Activated T-helper 2 cell treated with anti-CD3 and anti-CD28 coated beads, Interferon-gamma antibody, Interleukin-2, Interleukin-4, amounts not matched to agents 10 μg/mL and 5 μg/mL and 100 μg/mL, durations not matched to agents 14 hours and 24 hours and 36 hours (primary cell): ENCODE measurements around the gene FARS2. TPM values are rescaled to one million over a fixed set of nuclear protein-coding genes. Genes with fewer than 3 reads are reported as not detected.
"Not testable (repeated sequence)": the region's sequence is repeated elsewhere in the genome, so short reads cannot be mapped to it uniquely, and the experiment has no call there.

ENCODE experiments used
- DNase-seq: peaks from one replicate; pipeline ENCODE4 v3.0.0; 2021; ENCODE audit warnings: low spot score
- H3K27ac Mint-ChIP-seq: one replicate; pipeline ENCODE4 v1.8.0; 2021; ENCODE audit warnings: mixed read lengths
- H3K27me3 Mint-ChIP-seq: one replicate; pipeline ENCODE4 v1.8.0; 2021; ENCODE audit warnings: low read depth, mixed read lengths
- H3K36me3 Mint-ChIP-seq: one replicate; pipeline ENCODE4 v1.8.0; 2021; ENCODE audit warnings: low read depth, mixed read lengths
- H3K4me1 Mint-ChIP-seq: one replicate; pipeline ENCODE4 v1.8.0; 2021; ENCODE audit warnings: low read depth, mixed read lengths
- H3K4me3 Mint-ChIP-seq: one replicate; pipeline ENCODE4 v1.8.0; 2021; ENCODE audit warnings: low read depth, mild to moderate bottlenecking, moderate library complexity, mixed read lengths
- H3K9me3 Mint-ChIP-seq: one replicate; pipeline ENCODE4 v1.8.0; 2021; ENCODE audit warnings: mixed read lengths
- intact Hi-C: fragments of 100-400 bp; cut with micrococcal nuclease; formaldehyde crosslinking; loops from one replicate; pipeline ENCODE4 v1.15.1; 2023
- total RNA-seq: library from RNA; stranded (reverse); gene quantifications from 2 replicates; pipeline ENCODE4 v1.2.3, GENCODE V29; 2022

The FARS2 gene
- total RNA-seq, 1 donor from 2014 or later, result 19.7 TPM

DNA sequence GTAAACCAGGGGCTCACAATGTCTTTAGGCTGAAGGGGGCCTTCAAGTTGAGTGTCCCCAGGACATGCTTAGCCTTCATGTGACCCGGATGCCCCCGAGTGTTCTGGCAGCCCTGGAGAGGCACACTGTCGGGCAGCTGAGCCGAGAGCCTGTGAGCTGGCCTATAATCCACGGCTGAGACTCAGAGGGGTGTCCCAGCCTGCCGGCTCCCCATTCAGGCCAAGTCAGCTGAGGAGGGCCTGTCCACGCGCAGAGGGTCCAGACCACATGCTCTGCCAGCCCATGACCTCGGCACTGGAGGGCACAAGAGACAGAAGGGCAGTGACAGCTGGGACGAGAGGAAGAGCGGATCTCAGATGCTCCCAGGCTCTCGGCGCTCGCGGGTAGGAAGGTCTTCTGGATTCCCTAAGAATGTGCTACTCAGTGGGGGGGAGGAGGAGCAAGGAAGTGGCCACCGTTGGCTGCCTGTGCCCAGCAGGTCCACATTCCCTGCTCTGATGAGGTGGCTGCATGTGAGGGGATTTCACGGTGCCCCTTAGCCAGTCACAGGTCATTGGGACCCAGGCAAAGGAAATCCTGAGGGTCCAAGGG lies 520.7 kb downstream of the FARS2 start:
- Mint-ChIP-seq H3K9me3 (no peaks in the 10 kb centered on the region), H3K27me3 (no peaks in the 10 kb centered on the region), H3K36me3 (no peaks in the 10 kb centered on the region), H3K4me3 (no peak overlapping the region), H3K4me1 (no peaks in the 10 kb centered on the region), H3K27ac (no peak overlapping the region)
- intact Hi-C loops, result no loop called here
- no peak for DNase-seq

DNA sequence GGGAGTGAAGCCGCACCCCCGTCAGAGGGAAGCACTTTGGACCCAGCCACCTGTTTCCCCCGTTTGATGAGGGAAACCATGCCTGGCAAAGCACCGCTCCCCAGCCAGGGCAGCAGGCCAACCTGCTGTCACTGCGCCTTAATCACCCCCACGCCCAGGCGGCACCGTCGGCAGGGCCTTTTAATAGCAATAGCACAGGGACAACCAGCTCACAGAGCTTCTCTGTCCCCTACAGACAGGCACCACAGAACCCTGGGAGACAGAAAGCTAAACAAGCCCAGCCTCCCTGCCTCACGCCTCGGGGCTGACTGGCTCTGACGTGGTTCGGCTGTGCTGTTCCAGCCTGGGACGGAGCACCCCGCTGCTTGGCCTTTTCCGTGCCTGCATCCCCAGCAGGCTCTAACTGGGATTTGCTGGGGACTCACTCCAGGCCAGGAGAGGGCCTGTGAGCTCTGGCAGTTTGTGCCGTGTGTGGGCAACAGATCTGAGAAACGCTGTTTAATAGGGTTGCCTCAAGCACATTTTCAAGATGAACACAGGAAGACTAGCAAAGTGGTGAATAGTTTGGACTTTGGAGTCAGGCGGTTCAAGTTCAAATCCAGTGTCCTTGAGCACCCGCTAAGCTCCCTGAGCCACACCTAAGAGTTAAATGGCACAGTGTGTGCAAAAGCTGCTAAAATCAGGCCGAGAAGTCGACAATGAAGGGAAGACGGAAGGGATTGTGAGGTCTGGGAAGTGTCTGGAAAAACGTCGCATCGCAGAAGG lies 521.7 kb downstream of the FARS2 start:
- no peak overlapping the region for H3K27ac Mint-ChIP-seq
- peaks cover 1% of the 10 kb centered on the region for H3K27me3 Mint-ChIP-seq
- H3K4me1 Mint-ChIP-seq, result no peaks in the 10 kb centered on the region
- H3K9me3 Mint-ChIP-seq, result no peaks in the 10 kb centered on the region
- intact Hi-C loops, result no loop called here
- DNase-seq, result no peak
- H3K4me3 Mint-ChIP-seq, result no peak overlapping the region
- H3K36me3 Mint-ChIP-seq, result no peaks in the 10 kb centered on the region

DNA sequence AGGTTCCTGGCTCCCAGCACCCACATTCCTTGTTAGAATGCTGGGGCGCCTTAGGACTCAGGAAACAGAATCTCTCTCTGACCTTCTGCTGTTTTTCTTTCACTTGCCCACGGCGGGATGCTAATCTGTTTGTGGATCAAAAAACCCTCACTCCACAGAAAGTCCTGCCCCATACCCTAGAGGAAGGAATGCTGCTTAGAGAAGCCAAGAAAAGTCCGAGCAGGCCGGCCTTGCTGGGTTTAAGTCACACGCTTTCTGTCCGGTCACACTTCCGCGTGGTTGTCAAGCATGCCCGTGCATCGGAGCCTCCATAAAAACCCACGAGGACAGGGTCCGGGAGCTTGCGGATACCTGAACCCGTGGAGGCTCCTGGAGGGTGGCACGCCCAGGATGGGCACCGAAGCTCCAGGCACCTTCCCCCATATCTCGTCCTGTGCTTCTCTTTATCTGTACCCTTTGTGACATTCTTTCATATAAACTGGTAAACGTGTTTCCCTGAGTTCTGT lies 522.3 kb downstream of the FARS2 start:
- Mint-ChIP-seq H3K4me3 (no peak overlapping the region), H3K4me1 (no peaks in the 10 kb centered on the region), H3K27ac (no peak overlapping the region), H3K27me3 (peaks cover 1% of the 10 kb centered on the region), H3K9me3 (no peaks in the 10 kb centered on the region), H3K36me3 (no peaks in the 10 kb centered on the region)
- intact Hi-C loops, result no loop called here
- no peak for DNase-seq

DNA sequence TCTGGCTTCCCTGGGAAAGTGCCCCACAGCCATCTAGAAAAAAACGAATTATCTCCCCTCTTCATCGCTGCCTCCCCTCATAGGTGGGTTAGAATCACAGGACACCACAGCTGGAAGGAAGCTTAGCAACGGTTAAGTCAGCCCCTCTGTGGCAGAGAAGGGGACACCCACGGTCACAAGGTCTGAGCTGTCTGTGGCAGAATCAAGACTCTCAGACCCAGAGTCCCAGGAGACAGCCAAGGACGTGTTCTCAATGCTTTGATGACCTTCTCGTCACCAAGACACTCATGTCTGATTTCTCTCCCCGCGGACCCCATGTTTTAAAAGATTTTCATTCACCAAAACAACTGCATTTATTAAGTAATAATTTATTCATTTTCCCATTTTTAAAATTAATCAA lies 523.9 kb downstream of the FARS2 start:
- no peak for DNase-seq
- Mint-ChIP-seq H3K9me3 (no peaks in the 10 kb centered on the region), H3K27me3 (peaks cover 1% of the 10 kb centered on the region), H3K4me3 (no peak overlapping the region), H3K4me1 (no peaks in the 10 kb centered on the region), H3K27ac (no peak overlapping the region), H3K36me3 (no peaks in the 10 kb centered on the region)
- intact Hi-C loops, result no loop called here

DNA sequence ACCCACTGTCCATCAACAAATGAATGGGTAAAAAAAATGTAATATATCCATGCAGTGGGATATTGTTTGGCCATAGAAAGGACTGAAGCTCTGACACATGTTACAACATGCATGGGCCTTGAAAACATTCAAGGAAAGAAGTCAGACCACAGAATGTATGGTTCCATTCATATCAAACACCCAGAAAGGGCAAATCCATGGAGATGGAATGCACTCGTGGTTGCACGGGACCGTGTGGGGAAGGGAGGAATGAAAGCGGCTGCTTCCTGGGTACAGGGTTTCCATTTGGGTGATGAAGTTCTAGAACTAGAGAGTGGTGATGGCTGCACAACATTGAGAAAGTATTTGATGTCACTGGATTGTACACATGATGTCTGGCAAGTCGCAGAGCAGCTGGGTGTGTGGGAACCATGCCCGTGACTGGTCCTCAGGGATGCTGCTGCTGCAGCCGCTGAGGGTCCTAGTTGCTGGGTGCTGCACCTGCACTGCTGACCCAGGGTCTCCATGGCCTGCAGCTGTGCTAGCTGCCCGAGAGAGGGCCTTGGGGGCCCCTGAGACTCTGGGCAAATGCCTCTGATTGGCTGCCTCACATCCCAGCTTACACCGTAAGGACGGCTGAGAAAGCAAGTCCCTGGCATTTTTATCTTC lies 525.1 kb downstream of the FARS2 start:
- intact Hi-C loops, result no loop called here
- H3K9me3 Mint-ChIP-seq, result no peaks in the 10 kb centered on the region
- H3K36me3 Mint-ChIP-seq, result no peaks in the 10 kb centered on the region
- no peak overlapping the region for H3K27ac Mint-ChIP-seq
- no peak for DNase-seq
- no peak overlapping the region for H3K4me3 Mint-ChIP-seq
- H3K27me3 Mint-ChIP-seq, result peaks cover 1% of the 10 kb centered on the region
- no peaks in the 10 kb centered on the region for H3K4me1 Mint-ChIP-seq

DNA sequence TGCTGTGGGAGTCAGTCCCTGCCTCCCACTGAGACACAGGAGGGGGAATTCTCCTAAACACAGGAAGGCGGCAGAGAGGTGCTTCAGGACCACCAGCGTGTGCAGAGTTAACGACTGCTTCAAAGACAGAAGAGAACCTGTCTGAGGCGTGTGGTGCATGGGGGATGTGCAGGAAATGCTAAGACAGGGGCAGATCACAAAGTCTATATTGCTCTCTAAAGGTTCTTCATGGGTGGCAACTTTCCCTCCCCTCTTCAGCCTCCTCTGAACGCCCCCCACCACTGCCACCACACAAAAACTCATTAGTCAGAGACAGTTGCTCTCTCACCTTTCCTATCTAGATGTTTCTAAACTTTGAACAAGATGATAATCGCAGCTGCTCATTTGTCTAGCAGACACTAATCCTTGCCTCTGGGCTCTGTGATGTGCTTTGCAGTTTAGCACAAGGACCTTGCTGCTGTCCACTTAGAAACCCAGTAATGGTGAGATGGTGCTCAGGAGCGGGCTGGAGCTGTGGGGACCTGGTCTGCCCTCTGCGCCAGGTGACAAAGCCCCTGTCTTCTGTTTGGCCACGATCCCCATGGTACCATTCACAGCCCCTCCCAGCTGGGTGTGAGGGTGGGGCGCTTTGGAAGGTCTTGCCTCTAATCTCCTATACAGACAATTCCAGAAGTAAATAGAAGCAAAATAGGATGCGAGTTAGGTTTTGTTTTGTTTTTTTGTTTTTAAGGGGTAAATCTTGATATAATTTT lies 525.8 kb downstream of the FARS2 start:
- no peaks in the 10 kb centered on the region for H3K9me3 Mint-ChIP-seq
- no peak overlapping the region for H3K4me3 Mint-ChIP-seq
- H3K4me1 Mint-ChIP-seq, result no peaks in the 10 kb centered on the region
- DNase-seq, result no peak
- peaks cover 1% of the 10 kb centered on the region for H3K27me3 Mint-ChIP-seq
- no peak overlapping the region for H3K27ac Mint-ChIP-seq
- intact Hi-C loops, result no loop called here
- no peaks in the 10 kb centered on the region for H3K36me3 Mint-ChIP-seq

DNA sequence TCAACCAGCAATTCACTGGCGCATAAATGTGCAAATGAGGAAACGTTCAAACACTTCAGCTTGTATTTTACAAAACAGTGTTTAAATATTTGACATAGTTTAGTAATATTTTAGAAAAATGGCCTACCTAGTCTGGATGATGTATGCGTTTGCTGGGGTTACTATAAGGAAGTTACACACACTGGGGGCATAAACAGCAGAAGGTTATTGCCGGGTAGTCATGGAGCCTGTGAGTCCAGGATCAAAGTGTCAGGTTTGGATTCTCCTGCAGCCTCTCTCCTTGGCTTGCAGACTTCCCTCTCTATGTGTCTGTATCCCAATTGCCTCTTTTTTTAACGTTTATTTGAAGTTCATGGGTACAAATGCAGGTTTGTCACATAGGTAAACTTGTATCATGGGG lies 528.1 kb downstream of the FARS2 start:
- intact Hi-C loops, DNase-seq, H3K36me3 Mint-ChIP-seq, H3K27me3 Mint-ChIP-seq, H3K4me1 Mint-ChIP-seq, H3K27ac Mint-ChIP-seq, H3K4me3 Mint-ChIP-seq, H3K9me3 Mint-ChIP-seq: not testable (repeated sequence)

DNA sequence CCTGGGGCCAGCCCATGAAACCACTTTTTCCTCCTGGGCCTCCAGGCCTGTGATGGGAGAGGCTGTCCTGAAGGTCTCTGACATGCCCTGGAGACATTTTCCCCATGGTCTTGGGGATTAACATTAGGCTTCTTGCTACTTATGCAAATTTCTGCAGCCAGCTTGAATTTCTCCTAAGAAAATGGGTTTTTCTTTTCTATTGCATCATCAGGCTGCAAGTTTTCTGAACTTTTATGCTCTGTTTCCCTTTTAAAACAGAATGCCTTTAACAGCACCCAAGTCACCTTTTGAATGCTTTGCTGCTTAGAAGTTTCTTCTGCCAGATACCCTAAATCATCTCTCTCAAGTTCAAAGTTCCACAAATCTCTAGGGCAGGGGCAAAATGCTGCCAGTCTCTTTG lies 535.2 kb downstream of the FARS2 start:
- not testable (repeated sequence) for H3K9me3 Mint-ChIP-seq, H3K36me3 Mint-ChIP-seq

DNA sequence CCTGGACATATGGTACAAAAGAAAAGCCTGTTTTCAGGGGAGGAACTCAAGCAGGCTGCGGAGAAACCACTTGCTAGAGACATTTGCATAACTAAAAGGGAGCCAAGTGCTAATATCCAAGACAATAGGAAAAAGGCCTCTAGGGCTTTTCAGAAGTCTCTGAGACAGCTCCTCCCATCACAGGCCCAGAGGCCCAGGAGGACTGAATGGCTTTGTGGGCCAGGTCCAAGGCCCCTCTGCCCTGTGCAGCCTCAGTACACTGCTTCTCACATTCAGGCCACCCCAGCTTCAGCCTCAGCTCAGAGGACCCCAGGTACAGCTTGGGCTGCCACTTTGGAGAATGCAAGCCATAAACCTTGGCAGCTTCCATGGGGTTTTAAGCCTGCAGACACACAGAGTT lies 545.1 kb downstream of the FARS2 start:
- H3K27me3 Mint-ChIP-seq, intact Hi-C loops, H3K4me3 Mint-ChIP-seq, H3K36me3 Mint-ChIP-seq, H3K4me1 Mint-ChIP-seq, H3K27ac Mint-ChIP-seq, DNase-seq: not testable (repeated sequence)
- peaks cover 13% of the 10 kb centered on the region for H3K9me3 Mint-ChIP-seq

More for the DNA sequence above, 535.2 kb downstream of the FARS2 start:
- DNase-seq, H3K27me3 Mint-ChIP-seq, H3K4me1 Mint-ChIP-seq, H3K4me3 Mint-ChIP-seq, H3K27ac Mint-ChIP-seq, intact Hi-C loops: not testable (repeated sequence)

DNA sequence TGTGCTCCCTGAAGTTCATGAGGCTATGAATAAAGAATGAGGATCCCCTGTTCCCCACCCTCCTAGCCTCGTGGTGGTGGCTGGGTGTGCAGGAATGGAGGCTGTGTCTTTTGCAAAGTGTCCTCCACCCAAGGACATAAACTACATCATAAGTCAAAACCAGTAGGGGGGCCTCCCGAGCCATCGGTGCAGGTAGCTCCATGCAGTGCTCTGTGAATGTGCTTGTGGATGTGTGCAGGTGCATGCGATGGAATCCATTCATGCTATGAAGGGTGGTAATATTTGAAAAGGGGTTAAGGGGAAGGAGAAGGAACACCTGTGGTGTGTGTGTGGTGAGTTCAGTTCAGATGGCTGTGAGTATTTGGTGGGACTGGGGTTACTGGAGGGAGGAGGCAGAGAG lies 548.1 kb downstream of the FARS2 start:
- H3K4me3 Mint-ChIP-seq, result no peak overlapping the region
- peaks cover 13% of the 10 kb centered on the region for H3K9me3 Mint-ChIP-seq
- no peak for DNase-seq
- peaks cover 14% of the 10 kb centered on the region for H3K4me1 Mint-ChIP-seq
- peaks cover 5% of the 10 kb centered on the region for H3K27me3 Mint-ChIP-seq
- intact Hi-C loops, result no loop called here
- no peak overlapping the region for H3K27ac Mint-ChIP-seq
- no peaks in the 10 kb centered on the region for H3K36me3 Mint-ChIP-seq

DNA sequence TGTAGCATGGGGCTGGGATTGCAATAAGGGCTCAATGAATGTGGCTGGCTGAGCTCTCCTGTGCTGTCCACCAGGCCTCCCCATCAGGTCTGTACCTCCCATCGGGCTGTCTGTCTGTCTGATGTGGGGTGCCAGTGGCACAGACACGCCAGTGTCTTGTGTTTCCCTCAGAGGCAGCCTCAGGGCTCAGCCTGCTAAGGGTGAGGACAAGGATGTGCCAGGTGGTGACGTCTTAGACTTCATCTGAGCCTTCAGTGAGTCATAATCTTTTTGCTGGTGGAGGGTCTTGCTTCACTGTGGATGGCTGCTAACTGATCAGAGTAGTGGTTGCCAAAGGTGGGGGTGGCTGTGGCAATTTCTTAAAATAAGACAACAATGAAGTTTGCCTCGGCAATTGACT lies 550.7 kb downstream of the FARS2 start:
- Mint-ChIP-seq H3K9me3 (no peaks in the 10 kb centered on the region), H3K27ac (no peak overlapping the region), H3K4me3 (no peak overlapping the region), H3K4me1 (peaks cover 14% of the 10 kb centered on the region), H3K27me3 (peaks cover 5% of the 10 kb centered on the region), H3K36me3 (no peaks in the 10 kb centered on the region)
- intact Hi-C loops, result no loop called here
- DNase-seq, result no peak

DNA sequence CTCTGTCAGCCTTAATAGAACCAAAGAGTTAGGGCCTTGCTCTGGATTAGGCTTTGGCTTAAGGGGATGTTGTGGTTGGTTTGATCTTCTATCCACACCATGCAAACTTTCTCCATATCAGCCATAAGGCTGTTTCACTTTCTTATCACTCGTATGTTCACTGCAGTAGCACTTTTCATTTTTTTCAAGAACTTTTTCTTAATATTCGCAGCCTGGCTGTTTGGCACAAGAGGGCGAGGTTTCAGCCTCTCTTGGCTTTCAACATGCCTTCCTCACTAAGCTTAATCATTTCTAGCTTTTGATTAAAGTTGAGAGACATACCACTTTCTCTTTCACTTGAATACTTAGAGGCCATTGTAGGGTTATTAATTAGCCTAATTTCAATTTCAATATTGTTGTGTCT lies 552.3 kb downstream of the FARS2 start:
- Mint-ChIP-seq H3K27ac (no peak overlapping the region), H3K4me1 (peaks cover 14% of the 10 kb centered on the region), H3K36me3 (no peaks in the 10 kb centered on the region), H3K9me3 (no peaks in the 10 kb centered on the region), H3K4me3 (peak overlapping the region; percentile 14), H3K27me3 (peaks cover 9% of the 10 kb centered on the region)
- peak; percentile 24 for DNase-seq
- intact Hi-C loops, result no loop called here
